ENCODE data around the gene SLCO4C1. TPM values are rescaled to one million over a fixed set of nuclear protein-coding genes. Genes with fewer than 3 reads are reported as not detected.

The SLCO4C1 gene
- total and polyA plus RNA-seq, 2 of the 4 experiments (the other 2 are of a cell fraction), result not detected

- no peak overlapping the region for H4K91ac ChIP-seq (ENCODE audit: insufficient read depth, low read depth, low read length)
- dilution Hi-C loops (cut with HindIII; ENCODE audit: low sequenced_read_pairs, unreplicated experiment), result no loop called here
- WGBS, 2 experiments (ENCODE audit: extremely low coverage in 2 of 2, insufficient read length in 1 of 2), result no CpG with 5 or more reads among the region's 1 CpG
- no peaks in the 10 kb centered on the region for H3K36me3 ChIP-seq (ENCODE audit: control insufficient read depth, insufficient read depth, low read length)
- H3K9ac ChIP-seq (ENCODE audit: low read depth, low read length), result no peak overlapping the region
- H3K56ac ChIP-seq (ENCODE audit: extremely low read depth, insufficient read depth, low read length), result no peak overlapping the region
- no peak overlapping the region for H4K8ac ChIP-seq (ENCODE audit: low read depth in 2 of 2, low read length in 2 of 2)
- DNase-seq (no peak), ATAC-seq (ENCODE audit: low read depth) (no peak)
- no peak overlapping the region for H3K4me3 ChIP-seq (ENCODE audit: insufficient read depth, low read depth, low read length)
- intact Hi-C loops (cut with micrococcal nuclease), result no loop called here
- no peaks in the 10 kb centered on the region for H3K79me1 ChIP-seq (ENCODE audit: low read depth in 1 of 2, low read length in 2 of 2)
- ChIA-PET POLR2A (ENCODE audit: unreplicated experiment) (no interaction called here), CTCF (no interaction called here)
- no peak overlapping the region for H4K5ac ChIP-seq (ENCODE audit: low read depth, low read length)
- no peak overlapping the region for H3K4me2 ChIP-seq (ENCODE audit: low read depth, low read length)
- 0 out of 2 replicates have a peak, but pooled peaks cover 3% of the 10 kb centered on the region for H3K9me3 ChIP-seq (ENCODE audit: control insufficient read depth, insufficient read depth, low read length)
- H3K27ac ChIP-seq (ENCODE audit: insufficient read depth, low read length), result no peak overlapping the region
- H2AFZ ChIP-seq (replicated peaks; ENCODE audit: low read length, poor library complexity), result no peak overlapping the region
- no peak overlapping the region for H2AK9ac ChIP-seq (replicated peaks; ENCODE audit: low read depth, low read length, poor library complexity)
- no peak overlapping the region for H3K18ac ChIP-seq (ENCODE audit: low read depth, low read length)
- no peak overlapping the region for H2BK15ac ChIP-seq (ENCODE audit: low read depth, low read length)
- no peak overlapping the region for H2AK5ac ChIP-seq (ENCODE audit: low read depth, low read length)
- no peak overlapping the region for H3K14ac ChIP-seq (replicated peaks; ENCODE audit: low read depth, low read length)
- H4K20me1 ChIP-seq (ENCODE audit: insufficient read depth, low read length), result no peaks in the 10 kb centered on the region
- TF ChIP-seq FOS (IDR thresholded peaks at IDR 0.05; ENCODE audit: low read depth, low read length), result no peak
- H2BK5ac ChIP-seq (ENCODE audit: low read depth, low read length, poor library complexity, severe bottlenecking), result no peak overlapping the region
- in situ Hi-C loops (cut with MboI; ENCODE audit: low sequenced_read_pairs), result no loop called here
- H2BK20ac ChIP-seq (ENCODE audit: low read depth, low read length), result no peak overlapping the region
- no peak overlapping the region for H3K23ac ChIP-seq (ENCODE audit: low read depth, low read length)
- BruUV-seq (replicated peaks), result no TSS peak
- no peak overlapping the region for H3K4ac ChIP-seq (ENCODE audit: low read depth, low read length)
- H3K4me1 ChIP-seq (ENCODE audit: control insufficient read depth, insufficient read depth, low read length), result no peaks in the 10 kb centered on the region
- H3K9me1 ChIP-seq (ENCODE audit: insufficient read depth, low read length), result no peaks in the 10 kb centered on the region
- no peaks in the 10 kb centered on the region for H3K27me3 ChIP-seq (ENCODE audit: control insufficient read depth, insufficient read depth, low read length)
- H2BK120ac ChIP-seq (ENCODE audit: low read depth, low read length), result no peak overlapping the region
Observed at GRCh38 chr5:102314328-102314727, 18.2 kb upstream of the SLCO4C1 start.

Measured in IMR-90 (cell line).